Inferior parietal cortex (tissue), 1 donor: ENCODE results near the gene SCCPDH.
"Not testable (repeated sequence)": the region's sequence is repeated elsewhere in the genome, so short reads cannot be mapped to it uniquely, and the experiment has no call there.

ENCODE experiments used
- DNase-seq: peaks from one replicate; pipeline ENCODE4 v3.0.0-alpha.2; 2016; ENCODE audit errors: extremely low spot score

The SCCPDH gene

DNA sequence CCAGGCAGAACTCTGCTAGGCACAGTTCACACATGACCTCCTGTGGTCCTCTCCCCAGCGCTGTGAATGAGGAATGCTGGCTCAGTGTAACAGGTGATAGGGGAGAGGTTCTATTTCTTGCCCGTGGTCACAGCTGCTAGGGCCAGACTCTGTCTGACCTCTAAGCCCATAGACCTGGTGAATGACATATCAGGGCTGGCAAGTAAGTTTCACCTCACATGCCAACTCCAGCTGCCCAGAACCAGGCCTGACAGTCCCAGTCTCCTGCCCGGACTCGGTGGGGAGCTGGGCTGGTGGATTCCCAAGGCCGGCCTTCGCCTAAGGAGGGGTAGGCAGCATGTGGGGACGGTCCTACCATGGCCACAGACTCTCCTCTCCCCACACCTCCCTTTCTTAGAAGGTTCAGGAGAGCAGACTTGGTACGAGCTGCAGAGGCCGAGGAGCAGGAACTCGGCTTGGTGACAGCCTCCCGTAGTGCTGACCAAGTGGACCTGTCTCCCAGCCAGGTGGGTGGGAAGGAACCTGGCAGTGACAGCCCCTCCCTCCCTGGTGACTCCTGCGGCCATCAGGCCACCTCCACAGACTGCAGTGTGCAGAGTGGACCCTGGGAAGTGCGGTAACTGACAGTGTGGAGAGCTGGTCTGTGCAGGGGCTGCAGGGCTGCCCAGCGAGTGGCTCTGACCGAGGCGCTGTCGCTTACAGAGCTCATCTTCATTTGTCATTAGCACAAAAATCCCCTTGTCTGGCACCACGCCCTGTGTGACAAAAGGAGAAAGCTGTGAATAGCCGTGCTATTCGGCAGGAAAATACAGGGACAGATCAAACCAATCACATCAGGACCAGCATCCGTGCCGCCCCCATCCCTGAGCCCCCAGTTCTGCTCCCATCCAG, 74.6 kb downstream of the SCCPDH start:
- DNase-seq = no peak

DNA sequence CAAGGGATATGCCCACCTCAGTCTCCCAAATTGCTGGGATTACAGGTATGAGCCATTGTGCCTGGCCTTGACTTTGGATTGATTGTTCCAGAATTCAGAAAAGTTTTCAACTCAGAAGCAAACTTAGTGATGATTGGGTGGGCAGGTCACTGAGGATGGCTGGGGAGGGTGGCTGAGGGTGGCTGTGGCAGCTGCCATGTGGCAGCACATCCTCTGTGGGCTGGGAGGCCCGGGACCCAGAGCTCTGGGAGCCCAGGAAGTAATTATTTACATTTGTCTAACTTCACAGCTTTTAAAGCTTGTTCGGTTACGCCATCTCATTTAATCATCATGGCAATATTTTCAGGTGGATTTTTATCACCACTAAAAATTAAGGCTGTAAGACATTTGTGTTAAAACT, 76.1 kb downstream of the SCCPDH start:
- DNase-seq = no peak

DNA sequence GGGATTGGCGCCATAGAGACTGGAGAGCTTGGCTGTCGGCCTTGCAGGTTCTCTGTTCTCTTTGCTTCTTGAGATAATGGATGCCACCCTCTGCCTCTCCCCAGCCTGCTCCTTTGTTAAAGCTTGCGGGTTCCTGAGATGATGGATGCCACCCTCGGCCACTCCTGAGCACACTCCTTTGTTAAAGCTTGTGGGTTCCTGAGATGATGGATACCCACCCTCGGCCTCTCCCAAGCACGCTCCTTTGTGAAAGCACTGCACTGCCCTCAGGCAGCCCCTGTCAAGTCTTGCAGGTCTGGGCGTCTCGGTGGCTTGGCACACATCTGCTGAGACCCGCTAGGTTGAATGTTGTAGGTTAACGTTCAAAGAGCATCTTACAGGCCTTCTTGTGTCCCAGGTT, 76.5 kb downstream of the SCCPDH start:
- no peak for DNase-seq

DNA sequence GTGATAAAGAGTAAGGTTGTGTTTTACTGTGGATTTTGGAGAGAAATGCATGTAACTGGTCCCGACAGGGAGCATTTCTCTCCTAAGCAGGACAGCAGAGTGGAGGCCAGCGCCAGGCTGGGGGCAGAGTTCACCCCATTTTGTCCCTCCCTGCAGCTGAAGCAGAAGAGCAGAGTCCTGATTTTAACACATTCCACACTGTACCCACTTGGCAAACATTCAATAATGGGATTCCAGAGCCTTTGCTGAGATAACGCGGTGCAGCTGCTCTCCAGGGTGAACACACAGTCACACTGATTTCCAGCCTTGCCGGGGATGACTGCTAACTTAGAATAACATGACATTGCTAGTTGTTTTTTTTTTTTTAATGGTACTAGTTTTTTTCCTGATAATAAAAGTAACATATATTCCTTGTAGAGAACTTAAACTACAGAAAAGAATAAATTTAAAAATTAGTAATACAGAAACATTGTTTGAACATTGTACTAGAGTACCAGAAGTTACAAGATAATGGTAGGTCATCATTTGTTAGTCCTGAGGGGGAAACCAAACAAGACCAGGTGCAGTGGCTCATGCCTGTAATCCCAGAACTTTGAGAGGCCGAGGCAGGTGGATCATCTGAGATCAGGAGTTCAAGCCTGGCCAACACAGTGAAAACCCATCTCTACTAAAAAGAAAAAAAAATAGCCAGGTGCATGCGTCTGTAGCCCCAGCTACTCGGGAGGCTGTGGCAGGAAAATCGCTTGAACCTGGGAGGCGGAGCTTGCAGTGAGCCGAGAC, 77.2 kb downstream of the SCCPDH start:
- DNase-seq = no peak

DNA sequence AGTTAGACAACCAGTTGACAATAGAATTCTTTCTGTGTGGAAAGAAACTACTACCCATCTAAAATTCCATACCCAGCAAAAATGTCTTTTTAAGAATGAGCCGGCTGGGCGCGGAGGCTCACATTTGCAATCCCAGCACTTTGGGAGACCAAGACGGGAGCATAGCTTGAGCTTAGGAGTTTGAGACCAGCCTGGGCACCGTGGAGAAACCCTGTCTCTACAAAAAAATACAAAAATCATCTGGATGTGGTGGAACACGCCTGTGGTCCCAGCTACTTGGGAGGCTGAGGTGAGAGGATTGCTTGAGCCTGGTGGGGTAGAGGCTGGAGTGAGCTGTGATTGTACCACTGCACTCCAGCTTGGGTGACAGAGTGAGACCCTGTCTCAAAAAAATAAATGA, 79.2 kb downstream of the SCCPDH start:
- DNase-seq = no peak

DNA sequence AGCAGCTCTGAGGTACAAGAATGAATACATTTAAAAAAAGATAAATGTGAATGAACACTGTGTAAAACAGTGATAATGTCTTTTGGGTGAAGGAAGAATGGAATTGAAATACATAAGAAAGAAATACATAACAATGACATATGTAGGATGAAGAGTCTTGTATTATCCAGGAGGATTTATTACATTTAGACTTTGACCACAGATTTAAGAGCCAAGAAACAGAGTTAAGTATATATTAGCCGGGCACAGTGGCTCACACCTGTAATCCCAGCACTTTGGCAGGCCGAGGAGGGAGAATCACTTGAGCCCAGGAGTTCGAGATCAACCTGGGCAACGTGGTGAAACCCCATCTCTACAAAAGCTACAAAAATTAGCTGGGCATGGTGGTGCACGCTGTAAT, 79.7 kb downstream of the SCCPDH start:
- DNase-seq = no peak

DNA sequence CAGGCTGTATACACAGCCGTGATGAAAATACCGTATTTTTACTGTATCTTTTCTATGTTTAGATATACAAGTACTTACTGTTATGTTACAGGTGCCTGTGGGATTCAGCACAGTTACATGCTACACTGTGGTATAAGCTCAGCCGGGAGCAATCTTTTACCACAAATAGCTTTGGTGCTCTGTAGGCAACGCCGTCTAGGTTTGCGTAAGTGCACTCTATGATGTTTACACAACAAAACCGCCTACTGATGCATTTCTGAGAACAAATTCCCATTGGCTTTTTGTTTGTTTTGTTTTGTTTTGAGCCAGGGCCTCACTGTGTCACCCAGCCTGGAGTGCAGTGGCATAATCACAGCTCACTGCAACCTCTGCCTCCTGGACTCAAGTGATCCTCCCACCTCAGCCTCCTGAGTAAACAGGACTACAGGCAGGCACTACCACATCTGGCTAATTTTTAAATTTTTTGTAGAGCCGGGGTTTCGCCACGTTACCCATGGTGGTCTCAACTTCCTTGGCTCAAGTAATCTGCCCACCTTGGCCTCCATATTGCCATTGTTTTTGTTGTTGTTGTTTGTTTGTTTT, 81.0 kb downstream of the SCCPDH start:
- DNase-seq = no peak

DNA sequence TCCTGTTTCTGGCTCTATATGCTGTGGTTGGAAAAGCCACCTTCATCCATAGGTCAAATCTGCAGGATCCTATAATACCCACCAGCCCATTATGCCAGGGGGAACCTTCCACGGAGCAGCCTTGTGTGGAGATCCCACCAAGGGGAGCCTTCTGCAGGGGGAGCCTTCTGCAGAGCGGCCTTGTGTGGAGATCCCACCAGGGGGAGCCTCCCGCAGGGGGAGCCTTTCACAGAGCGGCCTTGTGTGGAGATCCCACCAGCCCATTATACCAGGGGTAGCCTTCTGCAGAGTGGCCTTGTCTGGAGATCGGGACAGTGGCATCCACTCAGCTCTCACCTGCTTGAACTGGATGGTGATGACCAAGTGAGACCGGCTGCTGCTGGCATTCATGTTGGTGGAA, 85.3 kb downstream of the SCCPDH start:
- no peak for DNase-seq

DNA sequence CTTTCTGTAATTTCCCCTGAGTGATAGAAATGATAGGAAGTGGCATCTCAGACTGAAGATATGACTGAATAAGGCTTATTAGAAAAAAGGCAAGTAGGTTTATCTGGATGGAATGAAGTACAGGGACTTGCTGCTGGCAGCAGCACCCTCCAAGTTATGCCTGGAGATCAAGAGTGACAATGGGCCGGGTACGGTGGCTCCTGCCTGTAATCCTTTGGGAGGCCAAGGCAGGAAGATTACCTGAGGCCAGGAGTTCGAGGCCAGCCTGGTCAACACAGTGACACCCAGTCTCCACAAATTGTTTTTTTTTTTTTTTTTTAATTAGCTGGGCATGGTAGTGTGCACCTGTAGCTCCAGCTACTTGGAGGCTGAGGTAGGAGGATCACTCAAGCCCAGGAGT, 87.8 kb downstream of the SCCPDH start:
- no peak for DNase-seq

DNA sequence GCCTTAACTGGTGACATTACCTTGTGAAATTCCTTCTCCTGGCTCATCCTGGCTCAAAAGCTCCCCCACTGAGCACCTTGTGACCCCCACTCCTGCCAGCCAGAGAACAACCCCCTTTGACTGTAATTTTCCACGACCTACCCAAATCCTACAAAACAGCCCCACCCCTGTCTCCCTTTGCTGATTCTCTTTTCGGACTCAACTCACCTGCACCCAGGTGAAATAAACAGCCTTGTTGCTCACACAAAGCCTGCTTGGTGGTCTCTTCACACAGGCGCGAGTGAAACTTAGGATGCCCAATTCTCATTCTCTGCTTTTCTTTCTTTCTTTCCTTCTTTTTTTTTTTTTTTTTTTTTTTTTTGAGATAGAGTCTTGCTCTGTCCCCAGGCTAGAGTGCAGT, 89.1 kb downstream of the SCCPDH start:
- DNase-seq = not testable (repeated sequence)

DNA sequence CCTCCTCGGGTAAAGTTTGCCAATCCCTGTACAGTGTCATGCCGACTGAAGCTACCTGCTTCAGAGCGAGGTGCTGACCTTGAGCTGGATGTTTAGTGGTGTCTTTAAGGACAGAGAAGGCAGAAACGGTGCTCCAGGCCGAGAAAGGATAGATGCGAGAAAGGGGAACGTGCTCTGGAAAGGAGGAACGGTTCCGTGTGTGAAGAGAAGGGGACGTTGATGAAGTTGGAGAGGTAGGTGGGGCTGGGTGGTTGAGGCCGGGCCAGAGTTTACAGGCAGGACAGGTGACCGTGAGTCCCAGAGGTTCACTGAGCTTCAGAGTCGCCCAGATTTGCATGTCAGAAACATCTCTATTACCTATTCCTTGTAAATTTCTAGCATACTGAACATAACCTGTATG, 90.7 kb downstream of the SCCPDH start:
- DNase-seq = no peak

DNA sequence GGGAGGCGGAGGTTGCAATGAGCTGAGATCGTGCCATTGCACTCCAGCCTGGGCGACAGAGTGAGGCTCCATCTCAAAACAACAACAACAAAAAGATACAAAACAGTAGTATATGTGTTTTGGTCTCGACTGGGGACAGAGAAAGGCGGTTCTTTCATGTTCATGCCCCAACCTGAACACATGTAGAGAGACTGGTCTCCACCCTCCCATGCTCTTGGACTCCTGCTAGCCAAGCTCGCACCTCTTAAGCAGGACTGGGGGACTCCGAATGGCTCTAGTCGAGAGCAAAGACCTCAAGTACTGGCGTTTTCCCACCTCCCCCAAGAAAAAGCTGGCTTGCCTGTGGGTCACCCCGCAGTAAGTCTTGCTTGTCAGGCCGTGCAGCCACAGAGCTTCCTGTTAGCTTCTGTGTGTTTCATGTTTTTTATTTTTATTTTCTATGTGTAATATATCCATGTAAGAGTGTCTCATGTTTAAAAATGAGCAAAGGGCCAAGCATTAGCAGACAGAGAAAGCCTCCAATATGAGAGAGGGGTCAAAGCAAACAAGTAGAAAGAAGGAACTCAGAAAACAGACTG, 91.6 kb downstream of the SCCPDH start:
- DNase-seq = no peak
